NT2/D1 (cell line): ENCODE data around the gene ERMARD.

Source experiments
- DNase-seq: peaks from one replicate; pipeline ENCODE4 v3.0.0-alpha.2; 2011; ENCODE audit warnings: low read depth, low spot score
- H3K27me3 ChIP-seq: 2 replicates; pipeline ENCODE4 v1.6.0; 2011; ENCODE audit warnings: mild to moderate bottlenecking; ENCODE audit not compliant: insufficient read length, insufficient read depth
- H3K36me3 ChIP-seq: 2 replicates; pipeline ENCODE4 v1.6.1; 2011; ENCODE audit warnings: mild to moderate bottlenecking, low read length, mixed read lengths; ENCODE audit not compliant: insufficient read depth, insufficient read length
- H3K4me1 ChIP-seq: 2 replicates; pipeline ENCODE4 v1.5.1; 2011; ENCODE audit not compliant: insufficient read depth, insufficient read length
- H3K4me3 ChIP-seq: 2 replicates; pipeline ENCODE4 v1.5.1; 2011; ENCODE audit warnings: low read depth; ENCODE audit not compliant: insufficient read length
- H3K9ac ChIP-seq: 2 replicates; pipeline ENCODE4 v1.6.0; 2011; ENCODE audit warnings: low read depth; ENCODE audit not compliant: insufficient read length
- H3K9me3 ChIP-seq: 2 replicates; pipeline ENCODE4 v1.5.1; 2011; ENCODE audit warnings: mild to moderate bottlenecking, low read length; ENCODE audit not compliant: insufficient read depth
- SUZ12 ChIP-seq: IDR thresholded peaks from 2 replicates; pipeline ENCODE4 v1.6.1; 2011; ENCODE audit not compliant: insufficient read length, insufficient read depth; ENCODE audit errors: extremely low read depth
- YY1 ChIP-seq: IDR thresholded peaks from 2 replicates; pipeline ENCODE4 v1.6.1; 2011; ENCODE audit not compliant: insufficient read length, insufficient read depth
- ZNF274 ChIP-seq: IDR thresholded peaks from 2 replicates; pipeline ENCODE4 v1.6.1; 2011; ENCODE audit warnings: mild to moderate bottlenecking, low read depth, low read length

The ERMARD gene

DNA sequence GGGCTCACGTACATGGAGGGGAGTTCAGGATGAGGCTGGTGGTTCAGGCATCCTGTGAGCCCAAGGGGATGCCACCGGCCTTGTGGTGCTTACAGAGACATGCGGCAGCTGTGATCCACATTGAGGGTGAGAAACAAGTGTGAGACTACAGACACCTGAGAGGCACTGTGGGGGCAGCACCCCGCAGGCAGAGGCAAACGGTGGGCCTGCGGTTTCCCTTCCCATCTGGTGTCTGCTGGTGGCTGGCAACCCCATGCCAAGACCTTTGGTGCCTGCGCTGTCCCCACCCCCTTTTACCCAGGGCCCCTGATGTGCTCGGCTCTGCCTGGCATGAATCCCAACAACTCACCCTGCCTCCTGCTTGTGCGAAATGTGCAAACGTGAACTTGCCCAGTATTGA, 42.0 kb downstream of the ERMARD start:
- peaks cover 21% of the 10 kb centered on the region for H3K27me3 ChIP-seq
- H3K36me3 ChIP-seq = no peaks in the 10 kb centered on the region
- peaks cover 6% of the 10 kb centered on the region; the same call in 1 of the 2 replicates for H3K9me3 ChIP-seq
- no peak overlapping the region for H3K9ac ChIP-seq
- no peak for DNase-seq
- peaks cover 4% of the 10 kb centered on the region for H3K4me1 ChIP-seq
- TF ChIP-seq ZNF274 (no peak), SUZ12 (no peak)
- no peak overlapping the region for H3K4me3 ChIP-seq

DNA sequence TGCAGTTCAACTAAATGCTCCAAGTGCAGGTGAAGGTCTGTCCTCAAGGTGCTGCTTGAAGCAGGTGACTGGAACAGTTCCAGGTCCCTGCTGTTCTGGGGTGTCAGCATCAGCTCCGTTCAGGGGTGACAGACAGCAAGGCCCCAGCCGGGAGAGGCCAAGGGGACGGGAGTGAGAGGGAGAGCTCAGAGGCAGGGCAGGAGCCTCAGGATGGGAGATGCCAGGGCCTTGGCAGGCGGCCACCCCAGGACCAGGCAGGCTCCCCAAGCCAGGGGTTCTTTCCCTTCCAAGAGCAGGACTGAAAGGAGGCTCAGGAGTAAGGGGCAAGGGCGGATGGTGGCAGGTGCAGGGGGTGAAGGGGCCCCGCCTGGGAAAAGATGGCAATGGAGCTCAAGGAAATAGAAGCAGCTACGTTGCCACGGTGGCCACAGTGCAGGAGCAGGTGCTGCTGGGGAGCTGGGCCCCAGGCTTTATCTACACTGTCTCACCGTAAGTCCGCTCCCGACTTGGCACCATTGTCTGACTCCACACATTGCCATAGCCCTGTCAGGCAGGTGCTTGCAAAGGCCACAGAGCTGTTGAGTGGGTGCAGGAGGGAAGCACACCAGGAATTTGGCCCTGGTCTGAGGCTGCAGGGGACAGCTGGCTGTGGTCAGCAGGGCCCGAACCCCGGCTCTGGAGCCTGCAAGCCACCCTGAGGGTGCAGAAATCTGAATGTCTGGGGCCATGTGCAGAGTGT, 43.1 kb downstream of the ERMARD start:
- H3K9me3 ChIP-seq = peaks cover 6% of the 10 kb centered on the region; the same call in 1 of the 2 replicates
- no peak overlapping the region for H3K4me3 ChIP-seq
- TF ChIP-seq YY1 (no peak), SUZ12 (no peak), ZNF274 (no peak)
- no peaks in the 10 kb centered on the region for H3K36me3 ChIP-seq
- H3K4me1 ChIP-seq = peaks cover 3% of the 10 kb centered on the region
- peaks cover 15% of the 10 kb centered on the region for H3K27me3 ChIP-seq
- no peak overlapping the region for H3K9ac ChIP-seq
- no peak for DNase-seq

DNA sequence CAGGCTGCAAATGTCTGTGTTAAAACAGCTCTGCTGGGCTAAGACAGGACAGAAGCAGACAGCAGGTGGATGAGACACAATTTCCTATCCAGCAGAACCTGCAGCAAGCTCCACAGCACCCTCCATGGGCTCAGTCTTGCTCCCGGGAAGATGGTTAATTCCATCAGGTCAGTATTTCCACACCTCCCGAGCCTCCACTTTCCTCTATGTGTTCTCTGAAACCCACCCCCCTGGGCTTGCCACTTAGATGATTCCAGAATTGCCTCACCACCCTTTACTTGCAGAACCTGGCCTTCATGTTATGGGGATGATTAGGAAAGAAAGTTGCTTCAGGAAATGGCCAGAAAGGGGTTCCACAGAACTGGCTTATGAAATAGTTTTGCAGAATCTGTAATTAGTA, 43.8 kb downstream of the ERMARD start:
- peaks cover 13% of the 10 kb centered on the region for H3K27me3 ChIP-seq

DNA sequence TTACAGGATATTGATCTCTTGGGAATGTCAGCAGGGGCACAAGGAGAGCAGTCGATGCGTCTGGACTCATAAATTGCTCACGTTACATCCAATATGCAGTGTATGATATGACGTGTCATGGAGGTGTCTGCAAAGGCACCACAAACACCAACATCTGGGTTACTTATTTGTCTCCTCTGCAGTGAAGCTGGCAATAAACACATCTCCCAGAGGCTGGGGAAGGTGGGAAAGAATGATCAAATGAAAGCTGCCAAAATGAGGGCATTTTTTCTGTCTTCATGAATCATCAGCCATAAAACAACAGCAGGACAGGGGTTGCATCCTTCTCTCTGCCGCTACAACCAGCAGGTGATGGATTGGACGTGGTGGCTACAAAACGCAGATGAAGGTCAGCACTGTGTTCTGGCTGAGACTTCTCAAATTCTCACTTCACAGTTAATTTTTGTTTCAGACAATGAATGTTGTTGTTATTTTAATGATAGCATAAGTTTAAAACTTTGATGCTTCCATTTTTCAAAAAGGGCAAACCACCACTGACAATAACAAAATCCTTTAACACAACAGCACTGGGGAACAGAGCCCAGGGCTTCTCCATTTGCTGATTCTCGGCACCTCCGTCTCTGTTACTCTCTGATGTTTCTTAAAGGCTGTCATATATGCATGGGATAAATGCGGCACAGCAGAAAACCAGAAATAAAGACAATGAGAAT, 47.5 kb downstream of the ERMARD start:
- Histone ChIP-seq H3K9me3 (peaks cover 23% of the 10 kb centered on the region), H3K9ac (no peak overlapping the region), H3K4me1 (peaks cover 3% of the 10 kb centered on the region), H3K27me3 (no peaks in the 10 kb centered on the region), H3K36me3 (no peaks in the 10 kb centered on the region), H3K4me3 (no peak overlapping the region)
- TF ChIP-seq SUZ12 = no peak
- TF ChIP-seq YY1 = no peak
- TF ChIP-seq ZNF274 = no peak
- no peak for DNase-seq

More for the DNA sequence above, 43.8 kb downstream of the ERMARD start:
- Histone ChIP-seq H3K36me3 (no peaks in the 10 kb centered on the region), H3K4me3 (no peak overlapping the region), H3K9ac (no peak overlapping the region), H3K9me3 (peaks cover 6% of the 10 kb centered on the region; the same call in 1 of the 2 replicates), H3K4me1 (no peaks in the 10 kb centered on the region)
- no peak for TF ChIP-seq SUZ12
- no peak for TF ChIP-seq YY1
- TF ChIP-seq ZNF274 = no peak
- DNase-seq = no peak

DNA sequence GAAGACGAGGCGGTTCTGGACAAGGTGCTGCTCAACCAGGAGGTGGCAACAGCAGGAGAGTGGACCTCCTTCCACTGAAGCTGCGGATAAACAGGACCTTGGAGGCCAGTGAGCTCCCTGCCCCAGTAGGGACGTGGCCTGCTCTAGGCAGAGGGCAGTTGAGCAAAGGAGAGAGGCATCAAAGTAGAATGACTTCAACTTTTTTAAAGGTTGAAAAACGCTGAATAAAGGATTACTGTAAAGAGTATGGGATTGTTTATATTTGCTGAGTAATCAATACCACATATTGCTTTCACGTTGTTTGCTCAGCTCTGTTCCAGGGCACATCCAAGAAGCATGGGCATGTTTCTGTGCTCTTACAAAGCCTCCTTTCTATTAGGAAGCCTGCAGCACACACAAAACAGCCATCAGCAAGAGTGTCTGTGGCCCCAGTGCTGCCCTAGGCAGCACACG, 48.1 kb downstream of the ERMARD start:
- no peak overlapping the region for H3K4me3 ChIP-seq
- no peak for DNase-seq
- no peaks in the 10 kb centered on the region for H3K36me3 ChIP-seq
- H3K27me3 ChIP-seq = no peaks in the 10 kb centered on the region
- peaks cover 23% of the 10 kb centered on the region for H3K9me3 ChIP-seq
- peaks cover 3% of the 10 kb centered on the region for H3K4me1 ChIP-seq
- TF ChIP-seq YY1 = no peak
- no peak for TF ChIP-seq SUZ12
- no peak for TF ChIP-seq ZNF274
- no peak overlapping the region for H3K9ac ChIP-seq

DNA sequence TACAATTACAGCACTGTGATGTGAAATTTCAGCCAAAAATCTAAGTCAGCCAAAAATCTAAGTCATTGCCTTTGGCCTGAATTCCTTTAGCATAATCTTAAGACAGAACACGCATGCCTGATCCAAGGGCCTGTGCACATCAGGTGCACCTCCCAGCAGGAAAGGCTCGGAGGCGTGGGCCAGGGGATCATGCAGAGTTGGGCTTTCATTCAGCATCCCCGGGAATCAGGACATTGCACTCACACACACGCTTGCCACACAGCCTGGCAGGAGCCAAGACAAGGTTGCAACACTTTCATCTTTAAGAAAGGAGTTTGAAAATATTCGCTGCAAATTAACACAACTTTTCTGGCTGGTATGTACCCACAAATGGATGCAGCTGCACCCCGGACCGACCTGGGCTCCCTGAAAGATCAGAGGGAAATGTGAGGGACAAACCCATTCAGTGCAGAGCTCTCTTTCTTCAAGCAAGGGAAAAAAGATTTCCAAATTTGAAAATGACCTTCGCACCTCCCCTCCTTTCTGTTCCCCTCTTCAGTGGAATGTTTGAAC, 48.8 kb downstream of the ERMARD start:
- Histone ChIP-seq H3K4me1 (peaks cover 3% of the 10 kb centered on the region), H3K4me3 (no peak overlapping the region)
- TF ChIP-seq ZNF274 = no peak
- no peak for TF ChIP-seq SUZ12
- TF ChIP-seq YY1 = no peak

DNA sequence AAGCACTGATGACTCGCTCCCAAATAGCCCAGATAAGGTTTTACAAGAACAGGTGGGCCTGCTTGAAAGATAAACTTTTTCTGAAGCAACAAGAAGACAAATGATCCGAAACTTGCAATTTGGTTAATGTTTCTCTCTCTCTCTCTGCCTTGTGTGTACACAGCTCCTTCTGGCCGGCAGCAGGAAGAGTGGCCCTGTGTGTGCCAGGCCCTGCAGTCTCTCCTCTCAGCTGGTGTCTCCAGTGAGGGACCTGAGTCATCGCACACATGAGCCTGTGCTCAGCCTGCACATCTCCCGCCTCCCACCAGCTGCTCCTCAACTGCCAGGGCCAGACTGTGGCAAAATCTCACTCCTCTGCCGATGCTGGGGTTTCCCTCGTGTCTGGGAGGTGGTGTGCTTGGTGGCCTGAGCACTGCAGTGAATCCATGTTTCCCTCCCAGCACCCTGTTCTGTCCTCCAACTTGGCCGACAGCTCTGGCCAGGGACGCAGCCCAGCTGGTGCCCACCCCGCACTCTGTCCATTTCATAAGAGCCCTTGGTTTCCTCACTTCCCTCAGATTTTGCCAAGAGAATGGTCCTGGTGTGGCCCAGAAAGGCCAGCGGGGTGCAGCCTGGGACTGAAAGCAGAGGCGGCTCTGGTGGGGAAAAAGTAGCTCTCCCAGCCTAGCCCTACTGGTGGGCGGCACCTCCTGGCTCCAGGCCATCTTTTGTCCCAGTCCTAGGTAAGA, 49.4 kb downstream of the ERMARD start:
- H3K36me3 ChIP-seq = no peaks in the 10 kb centered on the region
- no peak for DNase-seq
- H3K27me3 ChIP-seq = no peaks in the 10 kb centered on the region
- no peak for TF ChIP-seq ZNF274
- no peak overlapping the region for H3K4me3 ChIP-seq
- H3K4me1 ChIP-seq = peaks cover 3% of the 10 kb centered on the region
- no peak overlapping the region for H3K9ac ChIP-seq
- H3K9me3 ChIP-seq = peaks cover 23% of the 10 kb centered on the region

More for the DNA sequence above, 48.8 kb downstream of the ERMARD start:
- no peak for DNase-seq
- no peaks in the 10 kb centered on the region for H3K27me3 ChIP-seq
- no peak overlapping the region for H3K9ac ChIP-seq
- H3K36me3 ChIP-seq = no peaks in the 10 kb centered on the region
- peaks cover 23% of the 10 kb centered on the region for H3K9me3 ChIP-seq
